ENCODE measurements around the gene DYSF.

DYSF gene

GRCh38 chr2:71531522-71532047, 78.2 kb downstream of the DYSF start:
- DNase-seq, result no peak

- no peak for DNase-seq
Observed at GRCh38 chr2:71532327-71532726, 79.0 kb downstream of the DYSF start.

GRCh38 chr2:71534201-71534600, 80.8 kb downstream of the DYSF start:
- DNase-seq, result no peak

GRCh38 chr2:71534826-71535225, 81.5 kb downstream of the DYSF start:
- DNase-seq, result no peak

- no peak for DNase-seq
Observed at GRCh38 chr2:71535526-71535925, 82.2 kb downstream of the DYSF start.

GRCh38 chr2:71536226-71536671, 82.9 kb downstream of the DYSF start:
- no peak for DNase-seq

- no peak for DNase-seq
Observed at GRCh38 chr2:71538241-71538640, 84.9 kb downstream of the DYSF start.

- DNase-seq, result no peak
Observed at GRCh38 chr2:71538656-71539265, 85.4 kb downstream of the DYSF start.

GRCh38 chr2:71540818-71541217, 87.5 kb downstream of the DYSF start:
- DNase-seq, result no peak

- DNase-seq, result peak; percentile 62
Observed at GRCh38 chr2:71544919-71545571, 91.7 kb downstream of the DYSF start.

- DNase-seq, result peak; percentile 21
Observed at GRCh38 chr2:71545572-71546274, 92.4 kb downstream of the DYSF start.

GRCh38 chr2:71546275-71546638, 92.9 kb downstream of the DYSF start:
- DNase-seq, result no peak

GRCh38 chr2:71546777-71547281, 93.5 kb downstream of the DYSF start:
- DNase-seq, result no peak

- DNase-seq, result no peak
Observed at GRCh38 chr2:71547616-71548285, 94.4 kb downstream of the DYSF start.

GRCh38 chr2:71548646-71549425, 95.5 kb downstream of the DYSF start:
- no peak for DNase-seq

- DNase-seq, result no peak
Observed at GRCh38 chr2:71550801-71551630, 97.7 kb downstream of the DYSF start.

- DNase-seq, result no peak
Observed at GRCh38 chr2:71551631-71551915, 98.2 kb downstream of the DYSF start.

- DNase-seq, result no peak
Observed at GRCh38 chr2:71552356-71552755, 99.0 kb downstream of the DYSF start.

GRCh38 chr2:71552861-71553301, 99.5 kb downstream of the DYSF start:
- no peak for DNase-seq

GRCh38 chr2:71554028-71554705, 100.8 kb downstream of the DYSF start:
- no peak for DNase-seq

- DNase-seq, result no peak
Observed at GRCh38 chr2:71554706-71555056, 101.3 kb downstream of the DYSF start.

Data from GF-D8 (cell line).